Neural cell (in vitro differentiated cells): ENCODE data around the gene FRMD4A.

ENCODE experiments used
- CTCF ChIP-seq: fragments of 450-650 bp; IDR thresholded peaks from 2 replicates; pipeline ENCODE4 v1.5.1; 2014; ENCODE audit warnings: antibody characterized with exemption, mild to moderate bottlenecking, moderate library complexity; ENCODE audit not compliant: poor library complexity, severe bottlenecking
- EP300 ChIP-seq: fragments of 450-650 bp; conservative IDR thresholded peaks from 2 replicates; pipeline ENCODE4 v1.6.1; 2014; ENCODE audit warnings: antibody characterized with exemption, mild to moderate bottlenecking, moderate library complexity; ENCODE audit not compliant: poor library complexity, severe bottlenecking
- EZH2 ChIP-seq: fragments of 200-600, 300-800 bp; shearing (Covaris generic), sonication (generic); IDR thresholded peaks from 2 replicates; pipeline ENCODE4 v1.6.1; 2014; ENCODE audit warnings: antibody characterized with exemption, low read length, borderline replicate concordance, mild to moderate bottlenecking; ENCODE audit not compliant: insufficient read depth, poor library complexity, severe bottlenecking
- MXI1 ChIP-seq: fragments of 450-650 bp; conservative IDR thresholded peaks from 2 replicates; pipeline ENCODE4 v1.6.1; 2014; ENCODE audit warnings: antibody characterized with exemption, mild to moderate bottlenecking; ENCODE audit not compliant: poor library complexity, severe bottlenecking
- POLR2AphosphoS5 ChIP-seq: IDR thresholded peaks from 2 replicates; pipeline ENCODE4 v1.6.1; 2012
- RAD21 ChIP-seq: fragments of 450-650 bp; conservative IDR thresholded peaks from 2 replicates; pipeline ENCODE4 v1.6.1; 2014; ENCODE audit warnings: antibody characterized with exemption, mild to moderate bottlenecking, moderate library complexity
- SMC3 ChIP-seq: fragments of 450-650 bp; conservative IDR thresholded peaks from 2 replicates; pipeline ENCODE4 v1.6.1; 2014; ENCODE audit warnings: antibody characterized with exemption, mild to moderate bottlenecking, moderate library complexity; ENCODE audit not compliant: poor library complexity

GRCh38 chr10:13696071-13696470 is 634.7 kb downstream of the FRMD4A start:
- TF ChIP-seq CTCF (no peak), EZH2 (no peak), EP300 (no peak), SMC3 (no peak), POLR2AphosphoS5 (no peak), MXI1 (no peak), RAD21 (no peak)
